OCI-LY1 (cell line): ENCODE measurements around the gene C1orf226.

Source experiments
- CTCF ChIP-seq: fragments of 200-600 bp; sonication (generic), shearing (Covaris generic); IDR thresholded peaks from 2 replicates; pipeline ENCODE4 v1.5.1; 2017; ENCODE audit warnings: mild to moderate bottlenecking, antibody characterized with exemption, low read length, moderate library complexity, mixed read lengths
- EZH2 ChIP-seq: fragments of 200-600 bp; sonication (generic), shearing (Covaris generic); IDR thresholded peaks from 2 replicates; pipeline ENCODE4 v1.8.0; 2017; ENCODE audit warnings: borderline replicate concordance, mixed run types, mild to moderate bottlenecking, antibody characterized with exemption, low read length, moderate library complexity, mixed read lengths

DNA sequence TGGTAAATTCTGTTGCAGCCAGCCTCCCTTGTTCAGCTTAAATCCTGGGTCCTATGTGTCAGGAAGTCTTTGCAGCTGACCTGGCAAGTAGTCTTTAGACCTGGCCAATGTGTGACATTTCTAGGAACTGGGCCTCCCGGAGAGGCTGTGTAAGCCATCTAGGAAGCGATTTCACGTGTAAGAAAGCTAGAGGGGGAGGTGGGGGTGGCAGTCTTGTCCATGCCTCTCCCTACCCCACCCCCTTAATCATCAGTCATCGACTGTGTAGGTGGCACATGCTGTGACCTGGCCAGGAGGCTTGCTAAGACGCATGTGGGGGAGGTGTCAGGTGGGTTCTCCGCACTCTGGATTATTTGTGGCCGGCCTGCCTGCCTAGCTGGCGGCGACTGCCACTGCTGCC is 8.4 kb downstream of the C1orf226 start:
- TF ChIP-seq CTCF (no peak), EZH2 (no peak)
